Endometrial microvascular endothelial cells (primary cell): Measurements from ENCODE around the gene STARD4. TPM values are rescaled to one million over a fixed set of nuclear protein-coding genes. Genes with fewer than 3 reads are reported as not detected.

ENCODE experiments used
- total RNA-seq: library from RNA; depleted of rRNA; stranded (reverse); fragments of >200 nt; gene quantifications from one replicate; pipeline ENCODE4 v1.2.3, GENCODE V29; 2015; ENCODE audit errors: inconsistent ontology term

STARD4 gene
- total RNA-seq, 1 donor from 2014 or later, result 45.0 TPM

Other genes with a start within 250 kb of the STARD4 start
- 18.2 TPM for gene NREP, start 244.7 kb upstream of the STARD4 start, total RNA-seq